Retinal pigment epithelial cell (primary cell): ENCODE data around the gene CREG2.

ENCODE experiments used
- DNase-seq: peaks from one replicate; pipeline ENCODE4 v3.0.0-alpha.2; 2010; ENCODE audit warnings: low read depth
- H3K4me3 ChIP-seq: 2 replicates; pipeline ENCODE4 v1.5.1; 2011; ENCODE audit warnings: mild to moderate bottlenecking, low read length, control low read depth, moderate library complexity
- TF ChIP-seq, protein P1 (sequence below): conservative IDR thresholded peaks from 2 replicates; pipeline ENCODE4 v1.5.1; 2011; ENCODE audit warnings: low read depth, low read length, control low read depth, inconsistent platforms

The CREG2 gene

DNA sequence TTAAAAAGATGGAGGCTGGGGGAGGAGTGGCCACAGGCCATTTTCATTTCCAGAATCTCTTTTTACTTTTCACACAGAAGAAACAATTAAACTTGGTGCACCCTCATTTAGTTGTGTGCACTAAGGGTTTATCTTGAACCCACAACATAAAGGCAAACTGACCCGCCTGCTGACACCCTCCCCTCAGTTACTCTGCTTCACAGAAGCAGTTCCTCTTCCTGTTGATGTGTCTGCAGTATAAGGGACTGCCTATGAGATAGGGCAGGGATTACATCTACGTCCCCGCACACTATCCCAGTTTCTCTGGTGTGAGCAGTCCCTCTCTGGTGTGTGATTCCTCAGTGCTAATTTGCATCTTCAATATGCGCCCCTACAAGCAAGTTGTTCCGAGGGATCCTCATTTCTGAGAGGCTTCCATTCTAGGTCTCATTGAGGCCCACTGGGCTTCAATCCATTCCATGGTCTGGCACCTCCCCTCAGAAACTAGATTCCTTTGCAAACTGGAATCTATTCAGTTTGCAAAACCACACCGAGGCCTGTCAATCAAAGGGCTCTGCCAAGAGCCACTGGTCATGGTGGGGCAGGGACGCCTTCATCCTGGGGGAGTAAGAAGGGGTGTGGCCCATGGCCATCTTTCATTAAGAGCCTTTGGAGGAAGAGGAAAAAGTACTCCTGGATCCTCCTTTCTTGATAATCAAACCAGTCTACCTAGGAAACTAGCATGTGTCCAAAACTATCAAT is 12.3 kb downstream of the CREG2 start:
- DNase-seq = no peak
- no peak overlapping the region for H3K4me3 ChIP-seq
- TF ChIP-seq, protein P1, sequence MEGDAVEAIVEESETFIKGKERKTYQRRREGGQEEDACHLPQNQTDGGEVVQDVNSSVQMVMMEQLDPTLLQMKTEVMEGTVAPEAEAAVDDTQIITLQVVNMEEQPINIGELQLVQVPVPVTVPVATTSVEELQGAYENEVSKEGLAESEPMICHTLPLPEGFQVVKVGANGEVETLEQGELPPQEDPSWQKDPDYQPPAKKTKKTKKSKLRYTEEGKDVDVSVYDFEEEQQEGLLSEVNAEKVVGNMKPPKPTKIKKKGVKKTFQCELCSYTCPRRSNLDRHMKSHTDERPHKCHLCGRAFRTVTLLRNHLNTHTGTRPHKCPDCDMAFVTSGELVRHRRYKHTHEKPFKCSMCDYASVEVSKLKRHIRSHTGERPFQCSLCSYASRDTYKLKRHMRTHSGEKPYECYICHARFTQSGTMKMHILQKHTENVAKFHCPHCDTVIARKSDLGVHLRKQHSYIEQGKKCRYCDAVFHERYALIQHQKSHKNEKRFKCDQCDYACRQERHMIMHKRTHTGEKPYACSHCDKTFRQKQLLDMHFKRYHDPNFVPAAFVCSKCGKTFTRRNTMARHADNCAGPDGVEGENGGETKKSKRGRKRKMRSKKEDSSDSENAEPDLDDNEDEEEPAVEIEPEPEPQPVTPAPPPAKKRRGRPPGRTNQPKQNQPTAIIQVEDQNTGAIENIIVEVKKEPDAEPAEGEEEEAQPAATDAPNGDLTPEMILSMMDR = no peak

DNA sequence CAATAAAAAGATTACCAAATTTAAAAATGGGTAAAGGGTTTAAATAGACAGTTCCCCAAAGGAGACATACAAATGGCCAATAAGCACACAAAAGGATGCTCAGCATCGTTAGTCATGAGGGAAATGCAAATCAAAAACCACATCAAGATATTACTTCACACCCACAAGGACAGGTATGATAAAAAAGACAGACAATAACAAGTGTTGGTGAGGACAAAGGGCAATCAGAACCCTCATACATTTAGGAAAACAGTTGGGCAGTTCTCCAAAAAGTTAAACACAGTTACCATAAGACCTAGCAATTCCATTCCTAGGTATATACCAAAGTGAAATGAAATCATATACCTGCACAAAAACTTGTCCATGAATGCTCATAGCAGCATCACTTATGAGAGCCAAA is 14.5 kb downstream of the CREG2 start:
- TF ChIP-seq, protein P1 = no peak
- no peak overlapping the region for H3K4me3 ChIP-seq
- DNase-seq = no peak

DNA sequence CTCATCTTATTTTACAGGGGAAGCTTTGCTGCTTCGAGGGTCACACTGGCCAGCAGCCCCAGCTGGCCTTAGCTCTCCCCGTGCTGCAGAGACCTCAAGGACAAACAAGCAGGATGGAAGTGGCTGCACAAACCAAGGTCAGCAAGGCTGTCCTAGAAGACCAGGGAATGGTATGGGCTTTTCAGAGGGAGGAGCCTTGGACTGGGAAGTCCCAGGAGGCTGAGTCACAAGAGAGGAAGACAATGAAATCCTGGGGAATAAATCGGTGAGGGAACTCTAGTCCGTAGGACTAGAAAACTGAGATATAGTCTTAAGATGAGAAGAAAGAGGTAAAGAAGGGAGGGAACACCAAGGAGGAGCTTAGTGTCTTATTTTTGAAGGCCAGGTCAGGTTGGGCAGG is 15.7 kb downstream of the CREG2 start:
- TF ChIP-seq, protein P1 = no peak
- no peak for DNase-seq
- no peak overlapping the region for H3K4me3 ChIP-seq

DNA sequence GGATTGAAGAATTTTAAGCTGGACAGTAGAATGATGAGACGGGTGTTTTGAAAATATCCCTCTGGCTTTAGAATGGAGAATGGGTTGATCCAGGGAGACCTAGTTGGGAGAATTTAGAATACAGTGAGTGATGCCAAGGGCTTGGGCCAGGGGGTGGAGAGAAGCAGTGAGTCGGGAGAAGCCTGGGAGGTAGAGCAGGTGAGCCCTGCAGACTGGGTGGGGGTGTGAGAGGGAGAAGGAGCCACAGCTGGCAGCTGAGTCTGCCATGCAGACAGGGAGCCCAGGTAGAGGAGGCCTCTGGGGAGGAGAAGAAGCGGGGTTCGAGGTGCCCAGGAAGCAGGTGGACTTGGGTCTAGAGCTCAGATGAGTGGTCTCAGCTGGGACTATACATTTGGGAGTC is 18.2 kb downstream of the CREG2 start:
- TF ChIP-seq, protein P1 = no peak
- no peak overlapping the region for H3K4me3 ChIP-seq
- DNase-seq = no peak

DNA sequence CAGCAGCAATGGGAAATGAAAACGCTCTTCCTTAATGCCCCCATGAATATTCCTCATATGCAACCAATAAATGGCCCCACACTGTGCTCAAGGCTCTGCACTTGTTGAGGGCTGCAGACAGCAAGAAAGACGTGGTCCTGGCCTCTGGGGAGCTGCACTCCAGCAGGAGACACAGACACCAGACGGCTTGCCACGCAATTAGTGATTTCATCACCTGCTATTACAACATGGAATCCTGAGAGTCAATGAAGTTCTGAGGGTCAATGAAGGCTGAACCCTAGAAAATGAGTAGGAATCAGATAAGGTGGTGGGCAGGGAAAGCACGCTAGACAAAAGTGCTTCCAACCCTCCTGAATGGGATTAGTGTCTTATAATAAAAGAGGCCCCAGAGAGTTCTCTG is 18.9 kb downstream of the CREG2 start:
- DNase-seq = no peak
- TF ChIP-seq, protein P1 = no peak
- no peak overlapping the region for H3K4me3 ChIP-seq

DNA sequence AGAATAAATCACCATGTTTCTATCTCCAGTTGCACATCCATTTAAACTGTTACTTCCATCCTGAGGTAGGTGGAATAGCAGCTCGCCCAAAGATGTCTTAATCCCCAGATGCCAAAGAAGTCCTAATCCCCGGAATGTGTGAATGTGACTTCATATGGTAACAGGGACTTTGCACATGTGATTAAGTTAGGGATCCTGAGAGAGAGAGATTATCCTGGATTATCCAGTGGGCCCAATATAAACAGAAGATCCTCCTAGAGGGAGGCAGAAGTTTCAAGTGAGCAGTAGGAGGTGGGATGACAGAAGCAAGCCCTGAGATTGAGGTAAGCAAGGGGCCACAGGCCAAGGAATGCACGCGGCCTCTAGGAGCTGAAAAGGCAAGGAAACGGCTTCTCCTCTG is 19.8 kb downstream of the CREG2 start:
- TF ChIP-seq, protein P1 = no peak
- no peak overlapping the region for H3K4me3 ChIP-seq
- DNase-seq = no peak

DNA sequence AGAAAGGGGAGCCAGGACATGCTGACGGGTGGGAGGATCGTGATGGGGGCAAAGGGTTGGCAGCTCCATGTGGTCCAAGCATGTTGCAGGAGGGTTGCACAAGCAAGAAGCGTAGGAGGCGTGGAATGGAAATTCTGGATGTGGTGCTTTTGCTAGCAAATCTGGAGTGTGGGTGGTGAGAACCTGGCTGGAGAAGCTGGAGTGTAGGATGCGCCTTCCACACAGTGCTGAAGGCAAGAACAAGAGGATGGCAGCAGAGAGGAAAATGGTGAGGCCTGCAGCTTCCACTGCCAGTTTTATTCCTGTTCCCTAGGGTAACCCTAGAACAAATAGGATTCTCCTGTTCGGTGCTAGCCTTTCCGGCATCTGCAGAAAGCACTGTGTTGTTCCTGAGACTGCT is 22.4 kb downstream of the CREG2 start:
- DNase-seq = no peak
- TF ChIP-seq, protein P1 = no peak
- H3K4me3 ChIP-seq = no peak overlapping the region
